ENCODE data around the gene CD86.

CD86 gene

GRCh38 chr3:122013448-122013925 is 41.7 kb upstream of the CD86 start:
- no peak overlapping the region for H3K27ac ChIP-seq
- no peak overlapping the region for H3K4me3 ChIP-seq (ENCODE audit: low read depth, low read length)
- DNase-seq: no peak
- no peaks in the 10 kb centered on the region for H3K36me3 ChIP-seq
- no peak for TF ChIP-seq CTCF (IDR thresholded peaks at IDR 0.05; ENCODE audit: low read depth, low read length)
- H3K9me3 ChIP-seq (ENCODE audit: severe bottlenecking): no peaks in the 10 kb centered on the region
- peaks cover 8% of the 10 kb centered on the region for H3K27me3 ChIP-seq (ENCODE audit: insufficient read depth, low read depth, severe bottlenecking)

- TF ChIP-seq CTCF (IDR thresholded peaks at IDR 0.05; ENCODE audit: low read depth, low read length): no peak
- peaks cover 8% of the 10 kb centered on the region for H3K27me3 ChIP-seq (ENCODE audit: insufficient read depth, low read depth, severe bottlenecking)
- H3K27ac ChIP-seq: no peak overlapping the region
- no peak for DNase-seq
- H3K9me3 ChIP-seq (ENCODE audit: severe bottlenecking): no peaks in the 10 kb centered on the region
- H3K4me3 ChIP-seq (ENCODE audit: low read depth, low read length): no peak overlapping the region
- H3K36me3 ChIP-seq: no peaks in the 10 kb centered on the region
Observed at GRCh38 chr3:122014741-122015140, 40.4 kb upstream of the CD86 start.

GRCh38 chr3:122019493-122019892 is 35.7 kb upstream of the CD86 start:
- TF ChIP-seq CTCF (IDR thresholded peaks at IDR 0.05; ENCODE audit: low read depth, low read length): no peak
- Histone ChIP-seq H3K27me3 (ENCODE audit: insufficient read depth, low read depth, severe bottlenecking) (no peaks in the 10 kb centered on the region), H3K9me3 (ENCODE audit: severe bottlenecking) (no peaks in the 10 kb centered on the region), H3K27ac (no peak overlapping the region), H3K4me3 (ENCODE audit: low read depth, low read length) (no peak overlapping the region), H3K36me3 (no peaks in the 10 kb centered on the region)
- no peak for DNase-seq

- Histone ChIP-seq H3K4me3 (ENCODE audit: low read depth, low read length) (no peak overlapping the region), H3K27ac (no peak overlapping the region), H3K27me3 (ENCODE audit: insufficient read depth, low read depth, severe bottlenecking) (no peaks in the 10 kb centered on the region), H3K9me3 (ENCODE audit: severe bottlenecking) (no peaks in the 10 kb centered on the region), H3K36me3 (no peaks in the 10 kb centered on the region)
- no peak for DNase-seq
- TF ChIP-seq CTCF (IDR thresholded peaks at IDR 0.05; ENCODE audit: low read depth, low read length): no peak
Observed at GRCh38 chr3:122021037-122021436, 34.1 kb upstream of the CD86 start.

- no peaks in the 10 kb centered on the region for H3K27me3 ChIP-seq (ENCODE audit: insufficient read depth, low read depth, severe bottlenecking)
- no peaks in the 10 kb centered on the region for H3K9me3 ChIP-seq (ENCODE audit: severe bottlenecking)
- no peak within 1 kb of the TSS for H3K4me3 ChIP-seq (ENCODE audit: low read depth, low read length)
- no peaks in the 10 kb centered on the region for H3K36me3 ChIP-seq
- DNase-seq: no peak
- no peak for TF ChIP-seq CTCF (IDR thresholded peaks at IDR 0.05; ENCODE audit: low read depth, low read length)
- H3K27ac ChIP-seq: no peak within 1 kb of the TSS
Observed at GRCh38 chr3:122021811-122022401, 33.3 kb upstream of the CD86 start, which contains the start of gene ILDR1. ILDR1 (minus strand) TSS chr3:122022247; CDS start chr3:122022077, 170 bp downstream.

Data from WERI-Rb-1 (cell line).